Stimulated activated CD4-positive, alpha-beta T cell treated with anti-CD3 and anti-CD28 coated beads, Interleukin-2, amount 100 ng/mL, for 24 hours (primary cell): ENCODE measurements around the gene APOBEC2.
"Not testable (repeated sequence)": the region's sequence is repeated elsewhere in the genome, so short reads cannot be mapped to it uniquely, and the experiment has no call there.

ENCODE experiments used
- DNase-seq, 2 donors: peaks; one replicate each; pipeline ENCODE4 v3.0.0-alpha.2; 2020

The APOBEC2 gene

GRCh38 chr6:41053041-41053440 lies at the start of gene APOBEC2:
Gene APOBEC2, plus strand, starts transcription at chr6:41053202. Its CDS starts 146 bp downstream, at chr6:41053348.
- DNase-seq, result no peak

- DNase-seq, result peak; percentile 47 to 65
Observed at GRCh38 chr6:41006217-41006616, 46.8 kb upstream of the APOBEC2 start.

- DNase-seq, result not testable (repeated sequence)
Observed at GRCh38 chr6:41006980-41007379, 46.0 kb upstream of the APOBEC2 start.

GRCh38 chr6:41008011-41008410 lies 45.0 kb upstream of the APOBEC2 start:
- DNase-seq, result no peak

GRCh38 chr6:41009669-41010068 lies 43.3 kb upstream of the APOBEC2 start:
- no peak for DNase-seq

GRCh38 chr6:41011673-41012072 lies 41.3 kb upstream of the APOBEC2 start:
- DNase-seq, result no peak

GRCh38 chr6:41013466-41014153 lies 39.4 kb upstream of the APOBEC2 start:
- DNase-seq, result no peak

GRCh38 chr6:41014780-41015179 lies 38.2 kb upstream of the APOBEC2 start:
- no peak for DNase-seq

- not testable (repeated sequence) for DNase-seq
Observed at GRCh38 chr6:41015860-41016259, 37.1 kb upstream of the APOBEC2 start.

GRCh38 chr6:41017663-41018062 lies 35.3 kb upstream of the APOBEC2 start:
- no peak for DNase-seq

- DNase-seq, result no peak
Observed at GRCh38 chr6:41021832-41022231, 31.2 kb upstream of the APOBEC2 start.

- DNase-seq, result no peak
Observed at GRCh38 chr6:41022294-41022693, 30.7 kb upstream of the APOBEC2 start.

GRCh38 chr6:41023114-41023513 lies 29.9 kb upstream of the APOBEC2 start:
- DNase-seq, result no peak

GRCh38 chr6:41025966-41026530 lies 27.0 kb upstream of the APOBEC2 start:
- no peak for DNase-seq

GRCh38 chr6:41027241-41027640 lies 25.8 kb upstream of the APOBEC2 start:
- no peak for DNase-seq

- DNase-seq, result peak; percentile 83 to 84
Observed at GRCh38 chr6:41027799-41028560, 25.0 kb upstream of the APOBEC2 start.

GRCh38 chr6:41028561-41029412 lies 24.2 kb upstream of the APOBEC2 start:
- DNase-seq, result no peak

- no peak for DNase-seq
Observed at GRCh38 chr6:41032830-41033229, 20.2 kb upstream of the APOBEC2 start.

GRCh38 chr6:41033776-41034175 lies 19.2 kb upstream of the APOBEC2 start:
- no peak for DNase-seq

- no peak for DNase-seq
Observed at GRCh38 chr6:41036186-41036585, 16.8 kb upstream of the APOBEC2 start.

GRCh38 chr6:41036601-41037000 lies 16.4 kb upstream of the APOBEC2 start:
- no peak for DNase-seq

GRCh38 chr6:41037107-41037900 lies 15.7 kb upstream of the APOBEC2 start:
- DNase-seq, result no peak
